Measurements from ENCODE around the gene KRTAP19-6.

DNA sequence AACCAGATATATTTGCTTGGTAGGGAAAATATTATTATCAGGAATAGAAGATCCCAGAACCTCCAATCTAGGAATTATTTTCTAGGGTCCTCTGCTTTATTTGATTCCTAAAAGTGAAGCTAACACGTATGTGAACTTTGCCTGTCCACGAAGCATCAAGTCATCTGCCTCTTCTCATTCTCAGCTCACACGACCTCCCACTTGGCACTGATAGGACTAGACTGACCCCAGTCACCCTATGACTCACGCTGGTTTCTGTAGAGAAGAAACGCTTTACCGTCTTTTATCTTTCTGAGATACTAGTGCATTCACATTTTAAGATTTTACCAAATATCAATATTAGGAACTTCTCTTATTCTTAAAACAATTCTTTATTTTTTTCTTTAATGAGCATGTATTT, 21.4 kb upstream of the KRTAP19-6 start:
- TF ChIP-seq FOSL1 (IDR thresholded peaks at IDR 0.05; ENCODE audit: low read depth) (no peak), CEBPB (IDR thresholded peaks at IDR 0.05; ENCODE audit: low read depth) (no peak), EZH2 (IDR thresholded peaks at IDR 0.05) (no peak), SIN3A (IDR thresholded peaks at IDR 0.05; ENCODE audit: low read depth) (no peak), SRF (IDR thresholded peaks at IDR 0.05; ENCODE audit: low read depth) (no peak), ZFX (IDR thresholded peaks at IDR 0.05) (no peak)
- TF ChIP-seq, protein P1, sequence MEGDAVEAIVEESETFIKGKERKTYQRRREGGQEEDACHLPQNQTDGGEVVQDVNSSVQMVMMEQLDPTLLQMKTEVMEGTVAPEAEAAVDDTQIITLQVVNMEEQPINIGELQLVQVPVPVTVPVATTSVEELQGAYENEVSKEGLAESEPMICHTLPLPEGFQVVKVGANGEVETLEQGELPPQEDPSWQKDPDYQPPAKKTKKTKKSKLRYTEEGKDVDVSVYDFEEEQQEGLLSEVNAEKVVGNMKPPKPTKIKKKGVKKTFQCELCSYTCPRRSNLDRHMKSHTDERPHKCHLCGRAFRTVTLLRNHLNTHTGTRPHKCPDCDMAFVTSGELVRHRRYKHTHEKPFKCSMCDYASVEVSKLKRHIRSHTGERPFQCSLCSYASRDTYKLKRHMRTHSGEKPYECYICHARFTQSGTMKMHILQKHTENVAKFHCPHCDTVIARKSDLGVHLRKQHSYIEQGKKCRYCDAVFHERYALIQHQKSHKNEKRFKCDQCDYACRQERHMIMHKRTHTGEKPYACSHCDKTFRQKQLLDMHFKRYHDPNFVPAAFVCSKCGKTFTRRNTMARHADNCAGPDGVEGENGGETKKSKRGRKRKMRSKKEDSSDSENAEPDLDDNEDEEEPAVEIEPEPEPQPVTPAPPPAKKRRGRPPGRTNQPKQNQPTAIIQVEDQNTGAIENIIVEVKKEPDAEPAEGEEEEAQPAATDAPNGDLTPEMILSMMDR (IDR thresholded peaks at IDR 0.05 in 2 of 3, conservative IDR thresholded peaks at IDR 0.05 in 1 of 3; ENCODE audit: borderline replicate concordance in 1 of 3, insufficient read depth in 1 of 3, low read depth in 2 of 3, low read length in 2 of 3): no peak

Data from HCT116 (cell line).